NK-92 (cell line): ENCODE data around the gene MCAT.

Experiments
- DNase-seq: peaks from one replicate; lab custom pipeline; 2025; ENCODE audit not compliant: unreplicated experiment; lab: John Stamatoyannopoulos, UW

Gene MCAT

DNA sequence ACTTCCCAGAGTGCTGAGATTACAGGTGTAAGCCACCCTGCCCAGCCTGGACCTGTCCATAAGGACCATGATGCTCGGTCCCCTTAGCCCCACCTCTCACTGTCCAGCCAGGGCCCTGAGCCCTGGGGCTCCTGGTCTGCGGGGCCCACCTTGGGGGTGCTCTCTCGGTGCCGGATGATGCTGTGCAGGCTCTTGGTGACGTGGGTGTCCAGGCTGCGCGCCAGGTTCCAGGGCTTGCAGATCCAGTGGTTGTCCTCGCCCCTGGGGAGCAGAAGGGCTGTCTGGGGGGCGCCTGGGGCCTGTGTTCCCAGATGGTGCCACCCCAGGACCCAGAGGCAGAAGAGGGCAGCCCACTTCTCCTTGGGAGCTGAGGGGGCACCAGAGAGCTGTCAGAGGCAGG lies 30.4 kb upstream of the MCAT start:
- no peak for DNase-seq

- DNase-seq, result no peak
Measured at GRCh38 chr22:43172191-43172590, 29.0 kb upstream of the MCAT start.

DNA sequence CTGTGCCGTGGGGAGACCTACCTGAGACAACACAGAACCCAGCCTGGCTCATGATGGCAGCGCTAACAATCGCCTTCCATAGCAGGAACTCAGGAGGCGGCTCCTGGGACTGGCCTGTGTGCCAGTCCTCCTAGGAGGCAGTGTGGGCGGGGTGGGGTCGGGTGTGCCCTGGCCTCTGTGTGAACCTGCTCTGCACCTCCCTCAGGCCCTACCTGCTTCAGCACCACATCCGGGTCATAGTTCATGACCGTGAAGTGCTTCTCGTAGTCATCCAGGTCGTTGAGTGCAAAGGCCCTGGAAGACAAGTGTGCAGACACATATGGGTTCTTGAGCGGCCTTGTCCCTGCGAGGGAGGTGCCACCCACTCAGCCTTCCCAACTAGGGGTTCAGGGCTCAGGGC lies 28.4 kb upstream of the MCAT start:
- DNase-seq, result no peak

GRCh38 chr22:43171019-43171491 lies 27.9 kb upstream of the MCAT start:
- DNase-seq, result no peak

- DNase-seq, result no peak
Measured at GRCh38 chr22:43170131-43170480, 26.9 kb upstream of the MCAT start.

- no peak for DNase-seq
Measured at GRCh38 chr22:43169310-43170130, 26.3 kb upstream of the MCAT start.

- DNase-seq, result no peak
Measured at GRCh38 chr22:43168471-43169309, 25.5 kb upstream of the MCAT start.

DNA sequence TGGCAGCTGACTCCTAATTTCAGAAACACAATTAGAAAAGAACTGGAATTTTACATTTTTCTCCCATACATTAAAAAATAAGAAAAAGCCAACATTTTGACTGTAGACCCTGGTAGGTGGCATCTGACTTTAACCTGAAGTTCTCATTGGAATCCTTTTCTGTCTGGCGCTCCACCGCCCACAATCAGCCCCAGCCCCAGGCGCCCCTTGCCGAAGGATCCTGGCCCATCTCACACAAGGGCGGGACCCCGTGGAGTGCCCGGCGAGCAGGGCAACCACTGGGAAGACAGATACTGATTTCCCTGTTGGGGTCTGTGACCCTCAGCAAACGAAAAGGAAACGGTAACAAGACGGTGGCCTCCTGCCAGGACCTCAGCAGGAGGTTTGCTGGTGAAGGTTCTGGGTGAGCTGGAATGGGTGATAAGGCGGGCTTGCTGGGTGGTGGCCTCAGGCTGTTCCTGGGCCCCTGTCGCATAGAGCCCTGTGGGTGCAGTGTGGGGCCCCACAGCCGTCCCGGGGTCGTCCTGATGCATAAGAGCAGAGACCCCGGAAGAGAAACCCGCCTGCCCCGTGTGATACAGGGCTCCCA lies 23.9 kb upstream of the MCAT start:
- DNase-seq, result no peak

DNA sequence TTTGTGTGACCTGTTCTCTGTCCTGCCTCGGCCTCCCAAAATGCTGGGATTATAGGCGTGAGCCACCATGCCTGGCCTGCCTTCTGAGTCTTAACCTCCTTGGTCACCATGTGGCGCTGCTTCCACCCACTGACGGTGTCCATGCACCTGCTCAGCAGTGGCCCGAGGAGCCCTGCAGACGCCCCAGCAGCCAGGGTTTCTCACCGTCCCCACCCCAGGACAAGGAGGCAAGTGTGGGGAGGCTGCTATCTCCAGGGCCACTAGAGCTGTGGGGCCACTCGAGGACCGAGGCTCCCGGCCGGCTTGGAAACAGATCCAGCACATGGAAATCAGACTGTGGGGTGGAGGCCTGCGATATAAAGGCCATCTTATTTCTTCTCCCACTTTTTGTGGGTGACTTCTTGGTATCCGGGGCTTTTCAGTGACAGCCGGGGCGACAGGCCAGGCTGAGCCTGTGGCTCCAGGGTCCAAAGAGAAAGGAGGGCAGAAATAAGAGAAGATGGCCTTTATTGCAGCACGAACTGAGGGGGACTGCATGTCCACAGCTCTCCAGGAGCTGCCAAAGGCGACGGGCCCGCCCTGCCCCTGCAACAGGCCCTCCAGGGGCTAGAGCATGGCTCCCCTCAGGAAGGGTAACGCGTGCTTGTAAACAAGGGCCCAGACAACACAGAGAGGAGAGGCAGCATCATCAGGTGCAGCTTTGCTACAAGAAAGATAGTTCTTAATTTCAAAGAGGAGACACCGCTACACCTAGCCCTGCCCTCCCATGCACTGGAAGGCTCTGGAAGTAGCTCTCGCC lies 23.1 kb upstream of the MCAT start:
- DNase-seq, result no peak

DNA sequence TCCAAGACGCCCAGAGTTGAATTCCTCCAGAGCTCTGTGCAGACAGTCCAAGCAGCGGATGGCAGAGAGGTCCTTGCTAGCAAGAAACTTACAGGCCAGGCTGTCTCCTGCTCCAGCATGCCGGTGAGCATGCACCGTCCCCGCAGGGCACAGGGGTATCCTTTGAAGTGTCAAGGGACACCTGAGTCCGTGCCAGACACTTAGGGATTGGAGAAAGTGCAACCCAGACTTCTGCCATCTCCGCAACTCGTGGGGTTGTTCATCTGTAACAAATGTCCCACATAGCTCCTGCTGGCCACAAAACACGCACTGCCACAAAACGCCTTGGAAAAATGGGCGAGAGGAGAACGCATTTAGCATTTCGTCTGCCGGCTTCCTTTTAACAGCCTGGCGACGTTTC lies 21.4 kb upstream of the MCAT start:
- no peak for DNase-seq

DNA sequence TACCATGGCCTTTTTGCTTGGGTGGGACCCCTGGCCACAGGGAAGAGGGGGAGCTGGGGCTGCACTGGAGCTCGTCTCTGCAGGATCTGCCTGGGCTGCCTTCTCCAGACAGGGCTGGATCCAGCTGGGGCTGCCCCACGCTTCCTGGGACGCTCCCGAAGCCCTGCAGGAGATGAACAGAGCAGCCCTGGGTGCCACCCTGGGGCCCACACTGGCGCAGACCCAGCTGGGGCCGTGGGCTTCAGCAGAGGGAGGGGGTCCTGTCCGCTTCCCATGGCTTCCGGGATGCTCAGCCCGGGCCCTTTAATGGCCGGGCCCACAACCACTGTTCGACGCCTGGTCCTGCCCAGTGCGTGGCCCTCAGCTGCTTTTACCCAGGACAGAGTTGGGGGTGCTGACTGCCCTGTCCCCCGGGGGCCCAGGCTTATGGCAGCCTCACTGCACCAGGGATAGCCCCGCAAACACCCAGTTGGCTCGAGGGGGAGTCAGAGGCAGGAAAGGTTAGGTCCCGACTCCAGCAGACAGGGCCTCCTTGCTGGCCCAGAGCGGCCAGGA lies 20.1 kb upstream of the MCAT start:
- DNase-seq, result no peak

DNA sequence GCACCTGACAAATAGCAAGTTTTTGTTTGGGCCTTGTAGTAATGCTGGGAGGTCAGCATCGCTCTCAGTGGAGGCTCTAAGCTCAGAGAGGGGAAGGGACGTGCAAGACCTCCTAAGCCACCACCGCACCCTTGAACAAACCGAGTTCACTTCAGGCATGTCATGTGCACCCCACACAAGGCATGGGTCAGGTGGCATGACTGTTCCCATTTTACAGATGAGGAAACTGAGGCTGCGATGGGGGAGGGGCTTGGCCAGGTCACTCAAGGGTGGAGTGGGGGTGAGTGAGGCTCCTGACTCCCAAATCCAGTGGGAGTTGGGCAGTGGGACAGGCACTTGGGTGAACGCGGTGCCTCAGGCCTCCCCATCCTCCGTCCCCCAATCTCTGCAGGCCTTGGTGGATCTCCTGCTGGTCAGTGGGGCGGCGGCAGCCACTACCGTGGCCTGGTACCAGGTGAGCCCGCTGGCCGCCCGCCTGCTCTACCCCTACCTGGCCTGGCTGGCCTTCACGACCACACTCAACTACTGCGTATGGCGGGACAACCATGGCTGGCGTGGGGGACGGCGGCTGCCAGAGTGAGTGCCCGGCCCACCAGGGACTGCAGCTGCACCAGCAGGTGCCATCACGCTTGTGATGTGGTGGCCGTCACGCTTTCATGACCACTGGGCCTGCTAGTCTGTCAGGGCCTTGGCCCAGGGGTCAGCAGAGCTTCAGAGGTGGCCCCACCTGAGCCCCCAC lies 19.4 kb upstream of the MCAT start:
- DNase-seq, result no peak

DNA sequence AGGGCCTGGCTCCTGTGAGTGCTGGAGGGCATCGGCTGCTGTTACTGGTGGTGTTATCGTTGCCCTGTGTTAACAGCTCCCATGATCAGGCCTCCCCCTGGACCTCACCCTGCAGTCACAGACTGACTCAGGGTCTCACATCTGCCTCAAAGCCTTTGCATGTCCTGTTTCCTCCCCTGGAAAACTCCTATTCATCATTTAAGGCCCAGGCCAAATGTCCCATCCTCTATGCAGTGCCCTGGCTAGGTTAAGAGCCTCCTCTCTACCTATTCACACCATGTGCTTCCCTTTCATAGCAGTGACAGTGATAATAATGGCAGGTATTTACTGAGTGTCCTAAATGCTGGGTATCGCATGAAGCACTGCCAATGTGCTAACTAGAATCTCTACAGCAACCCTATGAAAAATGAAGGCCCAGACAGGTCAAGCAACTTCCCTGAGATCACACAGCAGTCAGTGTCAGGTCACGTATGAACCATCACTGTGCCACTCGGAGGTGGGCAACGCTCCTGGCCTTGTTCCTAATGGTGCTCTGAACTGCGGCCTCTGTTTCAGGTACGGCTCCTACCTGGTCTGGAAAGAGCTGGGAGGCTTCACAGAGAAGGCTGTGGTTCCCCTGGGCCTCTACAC lies 17.4 kb upstream of the MCAT start:
- no peak for DNase-seq

- no peak for DNase-seq
Measured at GRCh38 chr22:43159484-43160178, 16.4 kb upstream of the MCAT start.

DNA sequence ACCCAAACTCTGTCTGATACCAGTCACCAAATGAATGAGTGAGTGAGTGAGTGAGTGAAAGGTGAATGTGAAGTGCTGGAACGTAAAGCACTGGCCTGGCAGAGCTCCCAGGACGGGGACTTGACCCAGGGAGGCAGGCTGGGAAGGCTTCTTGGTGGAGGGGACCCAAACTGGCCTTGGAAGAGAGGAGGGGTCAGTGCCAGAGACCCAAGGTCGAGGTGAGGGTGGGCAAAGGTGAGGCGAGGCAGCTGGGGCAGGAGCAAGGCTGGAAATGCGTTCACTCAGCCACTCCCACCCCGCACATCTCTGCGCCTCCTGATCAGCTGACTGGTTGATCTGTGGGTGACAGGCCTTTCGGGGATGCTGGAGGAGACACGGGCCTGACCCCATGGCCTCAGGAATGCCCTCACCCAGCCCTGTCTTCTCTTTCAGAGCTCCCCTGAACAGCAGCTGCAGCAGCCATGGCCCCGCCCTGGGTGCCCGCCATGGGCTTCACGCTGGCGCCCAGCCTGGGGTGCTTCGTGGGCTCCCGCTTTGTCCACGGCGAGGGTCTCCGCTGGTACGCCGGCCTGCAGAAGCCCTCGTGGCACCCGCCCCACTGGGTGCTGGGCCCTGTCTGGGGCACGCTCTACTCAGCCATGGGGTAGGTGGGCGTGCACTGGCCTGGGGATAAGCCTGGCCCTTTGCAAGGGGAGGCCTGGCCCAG lies 15.7 kb upstream of the MCAT start:
- no peak for DNase-seq

DNA sequence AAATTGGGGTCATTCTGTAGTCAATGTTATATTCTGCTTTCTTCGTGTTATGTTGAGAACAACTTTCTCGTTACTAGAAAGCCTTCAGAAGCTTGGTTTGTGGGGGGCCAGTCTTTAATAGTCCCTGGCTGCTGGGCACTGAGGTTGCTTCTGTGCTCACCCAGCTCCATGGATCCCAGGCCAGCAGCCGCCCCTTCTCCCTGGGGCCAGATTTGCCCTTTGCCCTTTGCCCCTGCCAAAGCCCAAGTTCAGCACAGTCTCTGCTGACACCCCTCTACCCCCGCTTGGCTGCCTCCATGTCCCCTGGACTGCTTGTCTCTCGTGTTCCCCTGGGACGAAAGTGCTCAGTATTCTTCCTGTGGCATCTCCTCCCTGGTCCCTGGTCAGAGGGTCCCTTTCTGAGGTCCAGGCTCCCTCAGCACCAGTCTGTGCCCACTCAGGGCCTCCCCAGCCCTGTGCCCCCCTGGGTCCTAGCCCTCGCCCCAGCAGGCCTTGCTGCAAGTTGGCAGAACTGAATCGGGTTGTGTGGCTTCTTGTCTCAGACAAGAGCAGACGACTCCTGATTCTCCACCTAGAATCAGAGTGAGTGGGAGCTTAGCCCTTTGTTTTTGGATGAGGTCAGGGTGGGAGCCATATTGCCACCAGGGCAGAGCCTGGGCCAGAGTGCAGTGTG lies 14.8 kb upstream of the MCAT start:
- no peak for DNase-seq

DNA sequence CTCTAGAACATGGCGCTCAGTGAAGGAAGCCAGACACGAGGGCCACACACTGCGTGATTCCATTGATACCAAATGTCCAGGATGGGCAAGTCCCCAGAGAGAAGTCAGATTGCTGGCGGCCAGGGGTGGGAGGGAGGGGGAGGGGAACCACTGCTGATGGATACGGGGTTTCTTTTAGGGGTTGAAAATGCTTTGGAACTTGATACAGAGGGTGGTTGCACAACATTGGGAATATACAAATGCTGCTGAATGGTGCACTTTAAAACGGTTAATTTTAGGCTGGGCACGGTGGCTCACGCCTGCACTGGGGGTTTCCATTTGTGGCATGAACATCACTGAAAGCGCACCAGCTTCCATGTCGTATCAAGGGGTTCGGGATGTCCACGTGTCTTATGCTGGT lies 13.2 kb upstream of the MCAT start:
- no peak for DNase-seq

DNA sequence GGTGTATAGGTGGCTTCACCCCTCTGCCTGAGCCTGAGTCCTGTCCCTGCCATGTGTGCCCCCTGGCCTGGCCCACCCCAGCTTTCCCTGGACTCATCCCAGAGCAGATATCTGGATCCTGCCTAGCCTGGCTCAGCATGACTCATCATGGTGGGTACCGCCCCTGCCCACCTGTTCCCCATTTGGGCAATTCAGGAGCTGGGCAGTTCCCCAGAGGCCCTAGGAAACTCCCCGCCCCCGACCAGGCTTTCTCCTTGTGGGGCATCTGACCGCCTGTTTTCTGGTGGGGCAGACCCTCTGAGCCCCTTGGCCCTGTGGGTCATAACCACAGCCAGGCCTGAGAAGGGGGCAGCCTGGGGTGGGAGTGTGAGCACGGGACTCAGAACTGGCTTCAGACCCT lies 12.6 kb upstream of the MCAT start:
- DNase-seq, result no peak
